Panc1 (cell line): ENCODE measurements around the gene STMND1.

Experiments used
- CTCF ChIP-seq: fragments of 450-650 bp; IDR thresholded peaks from 2 replicates; pipeline ENCODE4 v1.5.1; 2017; ENCODE audit warnings: mild to moderate bottlenecking
- POLR2AphosphoS5 ChIP-seq: IDR thresholded peaks from 2 replicates; pipeline ENCODE4 v1.6.1; 2012; ENCODE audit warnings: mild to moderate bottlenecking, low read depth, low read length, moderate library complexity
- REST ChIP-seq, 2 experiments: IDR thresholded peaks; 2 replicates each; pipeline ENCODE4 v1.6.1; 2011 to 2012; ENCODE audit warnings: low read depth in 2 of 2, control low read depth in 1 of 2, low read length in 1 of 2, mild to moderate bottlenecking in 1 of 2, moderate library complexity in 1 of 2; ENCODE audit not compliant: insufficient read depth in 1 of 2
- SIN3A ChIP-seq: IDR thresholded peaks from 2 replicates; pipeline ENCODE4 v1.6.1; 2012; ENCODE audit warnings: low read depth, mild to moderate bottlenecking, low read length, moderate library complexity, borderline replicate concordance; ENCODE audit not compliant: insufficient read depth

GRCh38 chr6:17156112-17156921 lies 54.5 kb downstream of the STMND1 start:
- TF ChIP-seq CTCF (peak; percentile 72; the same call in 1 of the 2 replicates), SIN3A (no peak), POLR2AphosphoS5 (no peak), REST (IDR thresholded peaks at IDR 0.05; ENCODE audit: insufficient read depth in 1 of 2, low read depth in 2 of 2, low read length in 1 of 2) (no peak)
